Suppressor macrophage (primary cell): ENCODE measurements around the gene UBASH3B.

ENCODE experiments used
- DNase-seq, 4 experiments: peaks; one replicate each; pipeline ENCODE4 v3.0.0-alpha.2; 2020 to 2022

UBASH3B gene

DNA sequence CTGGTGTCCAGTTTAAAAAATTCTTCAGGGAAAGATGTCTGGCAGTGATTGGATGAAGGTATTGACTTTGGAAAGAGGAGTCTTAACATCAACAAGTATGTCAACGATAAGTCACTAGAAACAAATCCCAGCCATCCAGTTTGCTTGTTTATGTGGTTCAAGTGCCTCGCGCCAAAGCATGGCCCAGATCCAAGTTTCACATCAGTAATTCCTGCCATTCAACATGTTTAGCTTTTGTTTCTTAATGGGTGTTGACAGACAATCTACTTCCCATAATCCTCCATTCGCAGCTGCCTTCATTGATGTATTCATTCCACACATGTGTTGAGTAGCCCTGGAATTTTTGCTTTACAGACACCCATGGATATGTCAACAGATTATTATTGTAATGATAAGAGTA lies 77.8 kb downstream of the UBASH3B start:
- peak; percentile 64 to 88 (median 80) for DNase-seq

DNA sequence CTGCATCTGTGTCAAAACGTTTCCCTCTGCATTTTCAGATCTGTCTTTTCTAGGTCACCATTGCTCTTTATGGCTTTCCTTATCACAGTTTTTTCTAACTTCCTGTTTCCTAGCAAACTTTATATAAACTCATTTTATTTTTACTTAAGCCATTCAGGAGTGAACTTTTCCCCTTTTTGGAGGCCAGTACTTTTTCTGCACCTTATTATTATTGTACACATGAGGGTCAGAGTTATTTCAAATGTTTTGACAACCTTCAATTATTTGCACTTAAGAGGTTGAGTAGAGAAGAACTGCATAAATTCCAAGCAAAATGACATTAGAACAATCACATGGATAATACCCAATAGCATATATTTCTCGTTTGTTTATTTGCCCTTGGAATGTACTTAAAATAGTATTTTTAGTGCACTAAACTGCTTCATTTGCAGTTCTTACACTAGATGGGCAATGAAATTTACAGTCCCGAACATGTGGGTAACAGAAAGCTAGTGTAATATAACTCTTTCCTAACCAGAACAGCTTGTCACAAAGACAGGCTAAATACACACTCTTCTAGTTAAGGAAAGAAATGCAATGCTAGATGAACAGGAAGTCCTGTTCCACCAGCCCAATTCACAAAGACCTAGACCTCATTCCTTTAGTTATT lies 79.5 kb downstream of the UBASH3B start:
- DNase-seq = no peak

DNA sequence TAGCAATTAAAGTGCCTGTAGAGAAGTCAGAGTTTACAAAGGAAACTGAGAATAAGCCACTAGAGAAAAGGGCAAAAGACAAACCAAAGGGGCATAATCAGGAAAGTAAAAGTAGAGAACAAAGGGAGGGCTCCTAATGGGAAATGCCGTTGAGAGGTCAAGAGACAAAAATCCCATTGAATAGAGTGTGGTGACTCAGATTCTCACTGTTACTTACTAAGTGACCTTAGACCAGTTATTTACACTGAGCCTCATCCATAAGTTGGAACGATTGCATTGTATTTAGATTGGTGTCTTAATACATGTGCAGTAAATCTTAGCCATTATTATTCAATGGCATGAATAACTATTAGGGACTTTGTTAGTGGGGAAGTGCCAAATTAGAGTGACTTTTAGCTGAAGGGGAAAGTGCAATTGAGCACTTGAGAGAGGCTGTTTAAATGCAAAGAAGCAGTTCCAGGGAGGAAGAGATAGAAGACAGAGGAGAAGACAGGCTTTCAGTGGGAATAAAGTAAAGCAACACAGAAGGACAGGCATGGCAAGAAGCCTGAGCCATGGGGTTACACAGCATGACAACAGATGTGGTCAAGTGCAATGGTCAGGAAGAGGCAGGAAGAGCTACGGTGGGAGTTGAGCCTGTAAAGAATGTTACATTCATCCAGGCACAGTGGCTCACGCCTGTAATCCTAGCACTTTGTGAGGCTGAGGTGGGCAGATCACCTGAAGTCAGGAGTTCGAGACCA lies 82.6 kb downstream of the UBASH3B start:
- DNase-seq = peak in 1 of 4 experiments; percentile 51

DNA sequence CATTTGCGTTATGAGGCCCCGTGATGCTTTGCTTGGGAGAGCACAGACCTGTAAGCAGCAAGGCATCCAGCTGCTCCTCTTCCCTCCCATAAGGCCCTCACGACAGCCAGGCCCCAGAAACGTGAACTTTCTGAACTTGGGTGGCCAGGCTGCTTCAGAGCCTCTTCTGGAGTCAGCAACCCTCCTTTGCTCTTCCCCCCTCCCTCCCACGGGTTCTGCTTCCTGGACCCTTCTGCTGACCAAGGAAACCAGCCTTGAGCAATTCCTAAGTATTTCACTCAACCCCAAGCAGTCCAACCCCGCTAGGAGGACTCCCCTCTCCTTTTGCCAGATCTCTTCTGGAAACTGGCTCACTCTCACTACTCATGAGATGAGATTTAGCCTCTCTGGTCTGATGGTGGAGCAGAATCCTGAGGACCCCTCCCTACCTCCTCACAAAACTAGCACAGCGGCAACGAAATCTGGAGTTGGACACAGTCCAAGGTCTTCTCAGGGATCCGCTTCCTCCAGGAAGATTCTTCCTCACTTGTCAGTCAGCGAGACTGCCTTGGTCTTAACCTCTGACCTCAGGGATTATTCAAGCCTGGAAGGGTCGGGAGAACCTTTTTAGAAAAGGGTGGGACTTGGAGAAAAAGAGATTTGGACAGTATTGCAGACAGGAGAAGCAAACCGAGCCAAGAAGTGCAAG lies 86.2 kb downstream of the UBASH3B start:
- DNase-seq = peak; percentile 92 to 98 (median 96)

DNA sequence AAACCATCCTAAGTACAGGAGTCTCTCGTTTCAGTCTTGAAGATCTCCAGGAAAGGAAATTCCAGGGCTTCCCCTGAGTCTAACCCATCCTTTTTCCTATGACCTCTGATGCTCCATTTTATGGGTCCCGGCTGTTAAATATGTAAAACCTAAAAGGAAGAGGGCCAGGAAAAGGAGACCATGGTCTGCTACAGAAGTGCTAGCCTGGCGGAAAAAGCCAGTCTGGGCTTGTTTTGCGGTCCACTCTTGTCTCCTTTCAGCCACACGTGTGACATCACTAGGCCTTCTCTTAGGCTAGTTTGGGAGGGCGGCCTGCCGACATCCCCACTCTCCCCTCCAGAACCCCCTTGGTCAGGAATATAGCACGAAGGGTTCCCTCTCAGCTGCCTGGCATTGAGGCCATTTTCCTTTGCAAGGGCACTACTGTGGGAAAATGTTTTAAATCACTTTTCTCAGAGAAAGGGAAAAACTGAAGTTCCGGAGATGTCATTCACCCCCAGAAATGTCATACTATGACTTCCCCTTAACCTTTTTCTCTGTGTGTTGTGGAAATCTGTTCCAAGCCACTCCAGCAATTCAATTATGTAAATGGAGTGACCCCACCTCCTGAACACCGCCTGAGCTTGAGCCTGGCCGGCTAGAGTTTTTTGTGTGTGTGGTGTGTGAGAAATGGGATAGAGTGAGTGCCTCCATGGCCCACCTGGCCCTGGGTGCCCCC lies 86.9 kb downstream of the UBASH3B start:
- peak; percentile 57 to 85 (median 71) for DNase-seq

DNA sequence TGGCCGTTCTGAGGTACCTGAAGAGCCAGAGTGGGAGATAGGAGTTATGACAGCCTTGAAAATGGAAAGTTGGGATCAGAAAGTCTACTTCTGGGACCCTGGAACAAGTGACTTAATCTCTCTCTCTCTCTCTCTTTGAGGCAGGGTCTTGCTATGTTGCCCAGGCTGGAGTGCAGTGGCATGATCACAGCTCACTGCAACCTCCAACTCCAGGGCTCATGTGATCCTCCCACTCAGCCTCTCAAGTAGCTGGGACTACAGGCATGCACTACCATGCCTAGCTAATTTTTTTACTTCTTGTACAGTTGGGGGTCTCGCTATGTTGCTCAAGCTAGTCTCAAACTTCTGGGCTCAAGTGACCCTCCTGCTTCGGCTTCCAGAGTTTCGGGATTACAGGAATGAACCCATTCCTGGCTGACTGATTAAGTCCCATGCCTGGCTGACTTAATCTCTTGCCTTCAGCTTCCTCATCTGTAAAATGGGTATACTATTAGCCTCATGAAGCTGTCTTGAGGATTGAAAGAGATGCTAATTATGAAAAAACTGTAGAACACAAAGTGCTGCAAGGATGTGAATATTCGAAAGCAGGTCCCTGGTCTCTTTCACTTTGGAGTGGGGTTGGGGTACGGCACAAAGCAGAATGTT lies 87.7 kb downstream of the UBASH3B start:
- DNase-seq = peak; percentile 25 to 58 (median 55)

DNA sequence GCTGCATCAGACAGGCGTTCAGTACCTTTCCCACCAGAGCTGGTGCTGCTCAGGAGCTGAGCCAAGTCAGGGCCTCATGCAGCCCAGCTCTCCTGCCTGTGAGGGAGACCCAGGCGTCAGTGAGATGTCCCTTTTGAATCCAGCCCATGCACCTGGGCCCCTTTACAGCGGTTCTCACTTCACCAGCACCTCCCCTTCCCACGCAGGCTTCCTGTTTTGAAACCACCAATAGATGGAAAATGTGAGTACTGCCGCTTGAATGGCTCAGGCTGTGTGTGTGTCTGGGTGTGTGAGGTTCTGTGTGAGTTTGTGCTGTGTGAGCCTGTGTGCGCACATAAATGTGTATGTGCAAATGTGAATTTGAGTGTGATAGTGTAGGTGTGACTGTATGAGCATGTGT lies 88.4 kb downstream of the UBASH3B start:
- DNase-seq = peak; percentile 66 to 81 (median 76)

DNA sequence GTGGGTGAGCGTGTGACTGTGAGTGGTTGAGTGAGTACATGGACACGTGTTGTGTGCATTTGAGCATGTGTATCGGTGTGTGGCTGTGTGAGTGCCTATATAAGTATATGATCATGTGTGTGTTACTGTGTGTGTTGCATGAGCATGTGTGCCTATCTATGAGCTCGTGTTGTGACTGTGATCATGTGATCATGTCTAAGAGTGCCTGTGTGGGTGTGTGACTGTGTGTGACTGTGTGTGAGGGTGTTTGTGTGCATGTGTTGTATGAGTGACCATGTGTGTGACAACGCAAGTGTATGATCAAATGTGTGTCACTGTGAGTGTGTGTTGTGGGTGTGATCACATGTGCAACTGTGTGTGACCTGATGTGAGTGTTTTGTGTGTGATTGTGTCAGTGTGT lies 88.8 kb downstream of the UBASH3B start:
- DNase-seq = peak in 3 of 4 experiments; percentile 55 to 70 (median 56)

DNA sequence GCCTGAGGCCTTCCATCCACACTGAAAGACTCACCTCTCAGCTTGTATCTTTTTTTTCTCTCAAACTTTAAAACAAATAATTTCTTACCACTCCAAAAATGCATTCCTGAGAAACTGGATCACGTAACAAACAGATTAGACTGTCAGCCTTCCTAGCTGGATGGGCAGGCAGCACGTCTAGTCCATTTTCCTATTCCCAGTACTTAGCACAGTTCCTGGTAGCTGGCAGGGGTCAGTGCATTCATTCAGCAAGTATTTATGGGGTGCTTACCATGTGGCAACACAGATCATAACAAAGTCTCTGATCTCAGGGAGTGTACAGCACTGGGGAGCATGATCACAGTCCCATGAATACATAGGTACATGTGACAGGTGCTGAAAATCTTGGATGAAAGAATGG lies 89.6 kb downstream of the UBASH3B start:
- DNase-seq = no peak

DNA sequence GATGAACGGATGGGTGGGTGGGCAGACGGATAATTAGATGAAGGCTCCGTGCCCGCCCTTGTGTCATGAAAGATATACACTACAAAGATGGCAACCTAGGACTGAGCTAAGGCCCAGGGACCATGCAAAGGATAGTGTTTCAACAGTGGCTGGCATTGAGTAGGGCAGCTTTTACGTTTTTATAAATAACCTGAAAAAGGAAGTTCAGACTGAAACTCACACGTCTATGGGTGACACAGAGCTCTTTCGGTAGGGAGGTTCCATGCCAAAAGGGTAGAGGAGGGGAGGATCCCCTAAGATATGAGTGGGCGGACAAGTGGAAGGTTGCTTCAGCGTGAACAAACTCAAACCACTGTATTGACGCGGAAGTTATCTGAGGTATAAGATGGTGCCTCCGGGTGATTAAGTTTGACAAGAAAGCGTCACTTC lies 90.5 kb downstream of the UBASH3B start:
- DNase-seq = peak; percentile 87 to 98 (median 92)

DNA sequence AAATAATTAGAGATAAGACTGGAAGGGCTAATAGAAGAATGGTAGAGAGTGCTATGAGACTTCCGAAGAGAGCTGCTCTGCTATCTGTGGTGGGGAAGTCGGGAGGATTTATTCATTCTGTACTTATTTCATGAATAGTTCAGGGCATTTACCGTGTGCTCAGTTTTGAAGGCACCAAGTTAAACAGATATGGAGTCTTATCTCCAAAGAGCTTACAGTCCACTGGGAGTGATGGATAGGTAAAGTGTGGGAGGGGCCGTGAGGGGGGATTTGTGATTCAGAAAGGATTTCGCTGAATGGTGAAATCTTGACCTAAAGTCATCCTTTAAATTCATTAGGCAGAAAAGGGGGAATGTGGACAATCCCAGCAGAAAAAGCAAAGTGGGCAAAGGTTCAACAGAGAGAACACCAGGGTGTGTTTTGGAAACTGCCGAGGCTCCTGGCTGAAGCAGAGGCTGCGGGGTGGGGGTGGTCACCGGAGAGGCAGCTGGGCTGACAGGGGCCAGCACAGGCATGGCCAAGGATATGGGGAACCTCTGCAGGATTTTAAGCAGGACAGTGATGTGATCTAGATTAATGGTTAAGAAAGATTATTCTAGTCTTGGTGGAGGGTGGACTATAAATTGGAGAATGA lies 91.2 kb downstream of the UBASH3B start:
- DNase-seq = no peak

DNA sequence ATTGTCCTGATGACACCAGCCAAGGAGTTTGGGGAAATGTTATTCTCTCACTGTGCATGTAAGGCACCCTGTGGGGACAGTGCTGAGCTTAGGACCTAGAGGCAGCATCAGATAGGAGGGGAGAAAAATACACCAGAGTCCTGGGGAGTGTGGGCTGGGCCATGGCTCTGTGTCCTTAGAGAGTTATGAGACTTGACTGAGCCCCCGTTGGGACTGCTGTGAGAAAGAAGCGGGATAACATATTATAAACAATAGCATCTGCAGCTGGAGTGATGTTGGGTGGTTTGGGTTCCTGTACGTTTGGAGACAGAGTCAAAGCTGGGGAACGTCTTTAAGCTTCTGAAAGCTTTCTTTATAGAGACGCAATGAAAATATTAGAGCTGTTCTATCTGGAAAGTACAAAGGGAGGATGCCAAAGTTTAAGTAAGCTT lies 91.8 kb downstream of the UBASH3B start:
- DNase-seq = peak in 2 of 4 experiments; percentile 28 to 33

DNA sequence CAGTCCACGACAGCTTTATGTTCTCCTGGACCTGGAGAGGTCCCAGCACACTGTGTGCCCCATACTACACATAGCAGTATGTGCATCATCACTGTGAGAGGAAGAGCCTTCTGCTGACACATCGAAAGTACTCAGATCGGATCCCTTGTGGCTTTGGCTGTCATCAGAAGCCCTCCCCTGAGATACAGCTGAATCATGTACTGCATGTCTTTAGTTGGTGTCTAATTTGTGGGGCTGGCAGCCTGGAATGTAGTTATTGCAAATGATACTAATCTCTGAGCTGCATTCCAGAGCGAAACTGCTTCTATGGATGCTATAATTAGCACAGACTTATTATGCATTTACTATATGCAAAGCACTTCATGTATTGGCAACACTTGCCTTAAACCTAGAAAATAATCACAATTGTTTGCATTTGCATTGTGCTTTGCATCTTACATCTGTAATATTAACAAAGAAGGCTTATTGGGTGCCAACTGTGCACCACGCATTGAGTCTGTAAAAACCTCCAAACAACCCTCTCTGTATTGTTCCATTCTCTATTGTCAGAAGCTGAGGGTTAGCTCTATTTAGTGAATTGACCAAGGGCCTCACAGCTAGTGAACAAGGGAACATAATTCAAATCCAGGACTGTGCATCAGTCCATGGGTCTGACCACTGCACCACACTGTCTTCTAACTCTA lies 93.6 kb downstream of the UBASH3B start:
- peak; percentile 86 to 97 (median 92) for DNase-seq

DNA sequence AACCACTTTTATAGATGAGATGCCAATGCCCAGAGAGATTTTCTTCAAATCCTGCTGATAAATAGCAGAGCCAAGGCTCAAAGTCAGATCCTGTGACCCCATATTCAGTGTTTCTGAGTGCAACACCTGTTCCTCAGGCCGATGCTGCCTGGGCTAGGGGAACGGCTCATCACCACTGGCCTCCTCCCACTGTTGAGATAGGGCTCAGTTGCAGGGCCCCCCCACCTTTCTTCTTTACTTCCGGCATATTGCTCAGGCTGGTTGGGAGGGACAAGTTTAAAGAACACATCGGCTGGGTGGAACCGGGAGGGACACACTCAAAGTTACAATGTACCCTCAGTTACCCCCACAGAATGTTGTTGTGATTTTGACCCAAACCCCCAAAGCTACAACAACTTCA lies 94.5 kb downstream of the UBASH3B start:
- DNase-seq = no peak

DNA sequence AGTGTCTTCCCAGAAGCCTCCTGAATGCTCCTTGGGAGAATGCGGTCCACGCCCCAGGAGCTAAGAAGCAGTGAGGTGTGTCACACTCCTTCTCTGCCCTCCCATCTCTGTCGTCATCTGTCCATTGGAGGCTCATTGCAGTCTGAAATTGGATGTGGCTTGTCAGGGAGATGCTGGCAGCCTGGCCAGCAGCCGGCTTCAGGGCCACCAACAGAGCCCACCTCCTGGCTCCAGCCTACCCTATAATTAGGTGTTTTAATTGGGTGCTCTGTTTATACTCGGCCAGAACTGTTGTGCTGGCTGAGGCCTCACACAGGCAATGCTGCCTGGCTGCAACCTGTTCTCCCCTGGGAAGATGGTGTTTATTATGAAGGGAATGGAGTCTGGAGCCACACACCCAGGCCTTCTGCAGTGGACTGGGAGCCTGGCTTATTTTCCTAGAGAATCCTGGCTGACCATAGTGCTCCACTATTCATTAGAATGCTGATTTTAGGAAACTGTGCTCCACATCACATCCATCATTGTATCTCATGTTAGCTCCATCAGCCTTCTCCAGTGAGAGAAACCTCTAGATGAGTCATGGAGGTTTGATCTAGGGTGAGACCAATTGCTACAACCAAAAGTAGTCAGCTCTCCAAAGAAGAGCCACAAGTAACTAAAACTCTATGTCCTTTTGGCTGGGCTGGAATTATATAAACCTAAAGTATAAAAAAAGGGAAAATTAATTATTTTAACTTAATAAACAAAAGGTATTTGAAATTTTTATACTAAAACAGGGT lies 96.0 kb downstream of the UBASH3B start:
- peak in 1 of 4 experiments; percentile 27 for DNase-seq

DNA sequence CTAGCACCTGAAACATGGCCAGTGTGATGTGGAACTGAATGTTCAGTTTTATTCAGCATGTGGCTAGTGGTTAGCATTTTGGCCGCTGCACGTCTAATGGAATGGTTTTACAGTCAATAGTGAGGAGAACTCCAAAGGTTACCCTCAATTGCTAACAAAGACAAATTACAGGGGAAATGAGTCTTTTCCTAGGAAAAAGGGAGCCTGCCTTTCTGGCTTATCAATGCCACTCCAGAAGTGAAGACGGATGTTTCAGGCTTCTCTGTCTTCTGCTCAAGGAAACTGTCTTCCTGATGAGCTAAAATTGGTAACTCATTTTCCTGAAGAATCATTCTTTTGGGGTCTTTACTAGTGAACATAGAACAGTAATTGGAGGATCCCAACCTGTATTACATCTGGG lies 98.5 kb downstream of the UBASH3B start:
- no peak for DNase-seq

DNA sequence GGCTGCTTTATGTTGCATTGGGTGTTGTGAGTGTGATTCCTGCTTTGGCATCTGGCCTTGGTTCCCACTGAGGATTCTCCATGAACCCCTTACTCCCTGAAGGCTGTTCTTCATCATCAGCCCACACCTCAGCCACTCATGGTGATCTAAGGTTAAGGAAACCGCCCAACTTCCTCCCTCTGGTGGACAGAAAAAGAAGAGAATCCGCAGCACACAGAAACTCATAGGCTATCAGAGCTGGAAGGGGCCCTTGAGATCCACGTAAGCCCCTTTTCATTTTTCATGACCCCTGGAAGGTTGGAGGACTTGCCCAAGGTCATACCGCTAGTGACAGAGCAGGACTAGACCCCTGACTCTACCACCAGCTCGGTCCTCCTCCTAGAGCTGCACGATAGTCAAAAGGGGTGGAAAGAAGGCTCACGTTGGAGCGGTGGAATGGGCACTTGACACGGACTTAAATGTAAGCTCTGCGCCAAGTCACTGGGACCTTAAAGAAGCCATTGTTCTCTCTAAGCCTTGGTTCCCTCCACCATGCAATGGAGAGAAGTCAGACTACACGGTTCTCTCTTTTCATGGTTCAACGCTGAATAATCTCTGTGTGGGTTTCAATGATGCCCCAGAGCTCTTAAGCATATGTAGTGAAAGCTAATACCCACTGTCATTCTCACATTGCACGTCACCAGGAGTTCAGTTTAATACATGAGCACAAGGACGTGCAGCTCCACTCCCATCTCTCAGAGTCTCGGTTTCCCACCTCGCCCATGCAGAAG lies 99.2 kb downstream of the UBASH3B start:
- DNase-seq = peak; percentile 43 to 70 (median 62)

DNA sequence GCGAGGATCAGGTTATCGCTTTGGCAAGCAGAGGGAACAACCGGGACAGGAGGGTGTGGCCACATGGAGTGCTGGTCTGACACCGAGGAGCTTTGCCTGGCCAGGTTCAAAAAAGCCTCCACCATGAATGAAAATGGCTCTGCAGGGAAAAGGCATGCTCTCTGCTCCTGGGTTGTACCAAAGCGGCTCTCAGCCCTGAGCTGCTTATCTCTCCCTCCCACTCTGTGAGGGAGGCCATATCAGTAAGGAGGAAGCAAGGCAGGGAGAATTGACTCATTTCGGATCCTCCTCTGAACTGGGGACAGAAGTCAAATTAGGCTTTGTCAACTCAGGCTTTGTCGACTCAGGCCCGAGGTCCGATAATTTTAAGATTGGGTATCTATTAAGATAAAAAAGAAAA lies 99.9 kb downstream of the UBASH3B start:
- peak; percentile 52 to 86 (median 80) for DNase-seq

DNA sequence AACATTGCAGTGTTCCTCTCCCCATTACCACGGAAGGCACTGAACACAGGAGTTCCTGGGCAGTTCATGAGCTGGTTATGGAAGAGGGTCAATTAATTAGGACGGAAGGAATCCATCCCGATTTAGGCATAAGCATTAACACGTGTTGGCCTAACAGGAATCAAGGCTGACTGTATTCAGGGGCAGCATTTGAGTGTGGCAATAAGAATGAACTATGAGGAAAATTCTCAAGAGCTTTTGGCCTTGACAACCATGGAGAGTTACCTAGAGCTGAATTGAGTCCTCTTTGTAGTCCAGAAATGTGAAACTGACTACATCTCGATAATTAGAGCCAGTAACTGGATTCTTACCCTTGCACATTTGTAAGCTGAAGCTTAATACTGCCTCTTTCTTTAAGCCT lies 100.4 kb downstream of the UBASH3B start:
- peak in 1 of 4 experiments; percentile 23 for DNase-seq
